Measurements from ENCODE around the gene UBE4A.

UBE4A gene

DNA sequence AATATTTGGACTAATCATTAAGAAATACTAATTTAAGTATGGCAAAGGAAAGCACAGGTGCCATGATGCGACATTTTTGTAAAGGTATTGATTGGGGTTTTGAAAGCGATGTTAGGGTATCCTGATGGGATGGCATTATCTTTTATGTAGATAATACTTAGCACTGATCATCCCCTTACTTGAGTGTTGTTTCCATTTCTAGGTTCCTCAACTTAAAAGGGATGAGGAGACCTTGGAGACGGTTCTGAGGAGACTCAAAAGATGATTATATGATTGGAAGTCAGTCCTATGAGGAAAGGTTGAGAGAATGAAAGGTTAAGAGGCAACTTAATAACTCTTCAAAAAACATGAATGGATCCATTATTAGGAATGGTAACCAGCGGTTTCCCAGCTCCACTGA is 88.0 kb downstream of the UBE4A start:
- H3K27me3 ChIP-seq (ENCODE audit: low read length): no peaks in the 10 kb centered on the region
- H3K9me3 ChIP-seq (ENCODE audit: insufficient read depth, low read length): no peaks in the 10 kb centered on the region
- no peak overlapping the region for H3K27ac ChIP-seq (ENCODE audit: low read depth, low read length)
- H3K36me3 ChIP-seq (ENCODE audit: low read length): peaks cover 5% of the 10 kb centered on the region; the same call in 1 of the 2 replicates
- H3K9ac ChIP-seq (ENCODE audit: low read length): no peak overlapping the region
- H3K79me2 ChIP-seq (ENCODE audit: insufficient read depth, low read length): peaks cover 92% of the 10 kb centered on the region
- H2AFZ ChIP-seq (ENCODE audit: low read depth, low read length, severe bottlenecking): no peak overlapping the region
- H3F3A ChIP-seq (ENCODE audit: insufficient read depth): no peaks in the 10 kb centered on the region
- no peaks in the 10 kb centered on the region for H3K9me2 ChIP-seq (replicated peaks; ENCODE audit: insufficient read depth, low read length)
- peaks cover 15% of the 10 kb centered on the region; the same call in 1 of the 2 replicates for H4K20me1 ChIP-seq (ENCODE audit: low read depth, low read length)
- H3K4me3 ChIP-seq (ENCODE audit: insufficient read depth, low read length, poor library complexity, severe bottlenecking): no peak overlapping the region
- H3K4me2 ChIP-seq (ENCODE audit: low read depth, low read length, poor library complexity, severe bottlenecking): no peak overlapping the region
- TF ChIP-seq, protein P1, sequence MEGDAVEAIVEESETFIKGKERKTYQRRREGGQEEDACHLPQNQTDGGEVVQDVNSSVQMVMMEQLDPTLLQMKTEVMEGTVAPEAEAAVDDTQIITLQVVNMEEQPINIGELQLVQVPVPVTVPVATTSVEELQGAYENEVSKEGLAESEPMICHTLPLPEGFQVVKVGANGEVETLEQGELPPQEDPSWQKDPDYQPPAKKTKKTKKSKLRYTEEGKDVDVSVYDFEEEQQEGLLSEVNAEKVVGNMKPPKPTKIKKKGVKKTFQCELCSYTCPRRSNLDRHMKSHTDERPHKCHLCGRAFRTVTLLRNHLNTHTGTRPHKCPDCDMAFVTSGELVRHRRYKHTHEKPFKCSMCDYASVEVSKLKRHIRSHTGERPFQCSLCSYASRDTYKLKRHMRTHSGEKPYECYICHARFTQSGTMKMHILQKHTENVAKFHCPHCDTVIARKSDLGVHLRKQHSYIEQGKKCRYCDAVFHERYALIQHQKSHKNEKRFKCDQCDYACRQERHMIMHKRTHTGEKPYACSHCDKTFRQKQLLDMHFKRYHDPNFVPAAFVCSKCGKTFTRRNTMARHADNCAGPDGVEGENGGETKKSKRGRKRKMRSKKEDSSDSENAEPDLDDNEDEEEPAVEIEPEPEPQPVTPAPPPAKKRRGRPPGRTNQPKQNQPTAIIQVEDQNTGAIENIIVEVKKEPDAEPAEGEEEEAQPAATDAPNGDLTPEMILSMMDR (IDR thresholded peaks at IDR 0.05; ENCODE audit: insufficient read depth, low read length, poor library complexity, severe bottlenecking): no peak
- TF ChIP-seq EZH2phosphoT487 (conservative IDR thresholded peaks at IDR 0.05; ENCODE audit: low read length): no peak

DNA sequence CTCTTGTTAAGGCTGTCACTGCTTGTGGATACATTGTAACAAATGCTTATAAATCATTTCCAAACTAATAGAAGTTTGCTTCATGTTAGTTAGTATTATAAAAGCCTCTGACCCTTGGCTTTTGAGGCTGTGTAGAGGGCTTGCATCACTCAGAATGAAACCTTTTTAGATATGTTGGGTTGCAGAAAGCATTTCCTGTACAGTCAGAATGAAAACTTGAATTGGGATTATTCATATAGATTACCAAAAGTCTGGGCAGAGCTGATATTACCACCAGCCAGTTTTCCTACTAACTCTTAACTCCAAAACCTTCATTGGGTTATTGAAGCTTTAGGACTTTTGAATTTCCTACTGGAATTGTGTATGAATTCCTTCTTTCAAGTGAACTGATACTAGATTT is 88.9 kb downstream of the UBE4A start:
- no peak overlapping the region for H3K4me3 ChIP-seq (ENCODE audit: insufficient read depth, low read length, poor library complexity, severe bottlenecking)
- H3K9me2 ChIP-seq (replicated peaks; ENCODE audit: insufficient read depth, low read length): no peaks in the 10 kb centered on the region
- no peak overlapping the region for H3K9ac ChIP-seq (ENCODE audit: low read length)
- H3K27me3 ChIP-seq (ENCODE audit: low read length): no peaks in the 10 kb centered on the region
- TF ChIP-seq, protein P1 (IDR thresholded peaks at IDR 0.05; ENCODE audit: insufficient read depth, low read length, poor library complexity, severe bottlenecking): no peak
- TF ChIP-seq EZH2phosphoT487 (conservative IDR thresholded peaks at IDR 0.05; ENCODE audit: low read length): no peak
- peaks cover 15% of the 10 kb centered on the region; the same call in 1 of the 2 replicates for H4K20me1 ChIP-seq (ENCODE audit: low read depth, low read length)
- H3K27ac ChIP-seq (ENCODE audit: low read depth, low read length): no peak overlapping the region
- H3K79me2 ChIP-seq (ENCODE audit: insufficient read depth, low read length): peaks cover 89% of the 10 kb centered on the region
- no peaks in the 10 kb centered on the region for H3F3A ChIP-seq (ENCODE audit: insufficient read depth)
- H3K36me3 ChIP-seq (ENCODE audit: low read length): peaks cover 5% of the 10 kb centered on the region; the same call in 1 of the 2 replicates
- H3K9me3 ChIP-seq (ENCODE audit: insufficient read depth, low read length): no peaks in the 10 kb centered on the region
- no peak overlapping the region for H2AFZ ChIP-seq (ENCODE audit: low read depth, low read length, severe bottlenecking)
- H3K4me2 ChIP-seq (ENCODE audit: low read depth, low read length, poor library complexity, severe bottlenecking): no peak overlapping the region

Measured in SU-DHL-6 (cell line).